GM06990 (cell line): Measurements from ENCODE around the gene TMEM106C.

Experiments
- DNase-seq: peaks from one replicate; pipeline ENCODE4 v3.0.0-alpha.2; 2011; ENCODE audit not compliant: insufficient read length; ENCODE audit errors: extremely low read depth
- H3K27me3 ChIP-seq: replicated peaks from 2 replicates; pipeline ENCODE4 v1.6.0; 2011; ENCODE audit warnings: low read length; ENCODE audit not compliant: control insufficient read depth, insufficient read depth
- H3K36me3 ChIP-seq: 2 replicates; pipeline ENCODE4 v1.5.1; 2011; ENCODE audit warnings: low read length; ENCODE audit not compliant: control insufficient read depth, insufficient read depth
- H3K4me3 ChIP-seq: replicated peaks from 2 replicates; pipeline ENCODE4 v1.5.1; 2011; ENCODE audit warnings: low read depth, mild to moderate bottlenecking, control low read depth, low read length
- TF ChIP-seq, protein P1 (sequence below): IDR thresholded peaks from 2 replicates; pipeline ENCODE4 v1.5.1; 2011; ENCODE audit warnings: low read length, control low read depth, mild to moderate bottlenecking, inconsistent platforms; ENCODE audit not compliant: insufficient read depth, poor library complexity, severe bottlenecking

TMEM106C gene

DNA sequence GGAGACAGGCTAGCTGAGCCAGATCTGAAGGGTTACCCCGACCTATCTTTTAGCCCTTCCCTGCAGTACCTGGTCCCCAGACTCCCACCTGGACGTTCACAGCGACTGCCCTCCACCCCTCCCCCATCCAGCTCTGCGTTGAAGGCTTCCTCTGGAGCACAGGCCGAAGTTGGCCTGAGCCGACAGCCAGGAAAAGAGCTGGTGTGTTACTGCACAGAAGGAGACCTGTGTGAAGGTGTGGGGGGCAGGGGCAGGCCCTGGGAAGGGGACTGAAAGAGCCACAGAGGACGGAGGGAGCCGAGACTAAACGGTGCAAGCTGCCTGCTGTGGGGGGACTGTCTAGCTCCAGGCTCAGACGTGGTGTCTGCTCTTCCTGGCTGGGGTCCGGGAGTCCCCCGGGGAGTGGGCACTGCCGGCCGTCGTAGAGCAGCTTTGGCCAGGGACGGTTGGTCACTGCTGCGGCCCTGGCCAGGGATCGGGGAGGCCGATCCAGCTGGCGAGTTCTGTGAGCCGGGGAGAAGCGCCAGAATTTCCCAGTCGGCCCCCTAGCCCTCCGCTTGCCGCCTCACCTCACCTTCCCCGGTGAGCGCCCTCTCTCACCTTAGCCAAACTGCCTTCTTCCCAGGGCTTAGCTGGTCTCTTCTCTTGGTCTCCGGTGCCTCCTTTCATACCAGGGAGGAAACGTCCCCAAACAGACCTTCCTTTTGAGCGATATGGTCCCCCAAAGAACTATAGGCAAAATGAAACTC, 41.8 kb downstream of the TMEM106C start:
- no peak overlapping the region for H3K4me3 ChIP-seq
- TF ChIP-seq, protein P1, sequence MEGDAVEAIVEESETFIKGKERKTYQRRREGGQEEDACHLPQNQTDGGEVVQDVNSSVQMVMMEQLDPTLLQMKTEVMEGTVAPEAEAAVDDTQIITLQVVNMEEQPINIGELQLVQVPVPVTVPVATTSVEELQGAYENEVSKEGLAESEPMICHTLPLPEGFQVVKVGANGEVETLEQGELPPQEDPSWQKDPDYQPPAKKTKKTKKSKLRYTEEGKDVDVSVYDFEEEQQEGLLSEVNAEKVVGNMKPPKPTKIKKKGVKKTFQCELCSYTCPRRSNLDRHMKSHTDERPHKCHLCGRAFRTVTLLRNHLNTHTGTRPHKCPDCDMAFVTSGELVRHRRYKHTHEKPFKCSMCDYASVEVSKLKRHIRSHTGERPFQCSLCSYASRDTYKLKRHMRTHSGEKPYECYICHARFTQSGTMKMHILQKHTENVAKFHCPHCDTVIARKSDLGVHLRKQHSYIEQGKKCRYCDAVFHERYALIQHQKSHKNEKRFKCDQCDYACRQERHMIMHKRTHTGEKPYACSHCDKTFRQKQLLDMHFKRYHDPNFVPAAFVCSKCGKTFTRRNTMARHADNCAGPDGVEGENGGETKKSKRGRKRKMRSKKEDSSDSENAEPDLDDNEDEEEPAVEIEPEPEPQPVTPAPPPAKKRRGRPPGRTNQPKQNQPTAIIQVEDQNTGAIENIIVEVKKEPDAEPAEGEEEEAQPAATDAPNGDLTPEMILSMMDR, result no peak
- H3K36me3 ChIP-seq, result no peaks in the 10 kb centered on the region
- DNase-seq, result no peak
- H3K27me3 ChIP-seq, result peaks cover 13% of the 10 kb centered on the region

DNA sequence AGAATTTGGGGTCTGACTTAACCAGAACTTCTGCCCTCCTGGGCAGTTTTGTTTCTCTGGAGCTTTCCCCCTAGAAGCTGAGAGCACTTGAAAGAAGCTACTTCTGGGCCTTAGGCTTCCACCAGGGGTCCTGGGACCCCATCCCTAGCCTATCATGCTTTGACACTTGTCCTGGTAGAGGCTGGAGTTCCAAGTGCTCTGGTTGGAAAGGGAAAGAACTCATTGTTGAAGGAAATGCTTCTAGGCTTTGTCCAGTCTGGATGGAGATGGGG, 42.3 kb downstream of the TMEM106C start:
- no peak overlapping the region for H3K4me3 ChIP-seq
- no peaks in the 10 kb centered on the region for H3K36me3 ChIP-seq
- TF ChIP-seq, protein P1, result no peak
- peaks cover 13% of the 10 kb centered on the region for H3K27me3 ChIP-seq
- no peak for DNase-seq

DNA sequence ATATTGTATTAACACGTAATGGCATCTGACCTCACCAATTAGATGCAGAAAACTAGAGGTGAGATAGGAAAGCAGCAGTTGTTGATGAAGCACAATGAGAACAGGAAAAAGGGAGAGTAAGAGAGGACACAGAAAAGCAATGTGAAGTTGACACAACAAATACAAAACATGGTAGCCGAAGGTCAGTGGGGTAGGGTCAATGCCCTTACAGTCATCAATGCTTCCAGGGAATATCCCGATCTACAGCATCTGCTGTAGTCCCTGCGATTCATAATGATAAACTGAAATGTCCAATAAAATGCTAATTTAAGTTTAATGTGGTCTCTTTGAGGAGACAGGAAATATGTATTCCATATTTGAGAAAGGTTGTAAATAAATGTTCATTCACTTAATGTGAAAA, 43.8 kb downstream of the TMEM106C start:
- DNase-seq, result no peak
- no peak overlapping the region for H3K4me3 ChIP-seq
- TF ChIP-seq, protein P1, result no peak
- H3K27me3 ChIP-seq, result peaks cover 13% of the 10 kb centered on the region
- H3K36me3 ChIP-seq, result no peaks in the 10 kb centered on the region

DNA sequence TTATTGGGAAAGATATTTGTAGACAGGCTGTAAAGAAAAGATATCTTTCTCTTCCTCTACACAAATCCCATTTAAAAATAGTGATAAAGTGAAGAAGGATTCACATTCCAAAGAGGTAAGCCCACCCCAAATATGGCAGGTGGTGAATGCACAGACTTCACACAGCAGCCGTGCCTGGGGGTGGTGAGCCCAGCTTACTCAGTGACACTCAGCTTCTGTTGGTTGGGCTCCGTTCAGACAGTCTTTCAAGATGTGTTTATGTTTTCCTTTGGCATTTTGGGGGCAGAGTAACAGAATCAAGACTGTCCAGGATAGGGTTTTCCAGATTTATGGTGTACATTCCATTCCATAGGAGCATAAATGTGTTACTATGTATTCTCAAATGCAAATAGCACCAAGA, 45.0 kb downstream of the TMEM106C start:
- H3K4me3 ChIP-seq, result no peak overlapping the region
- TF ChIP-seq, protein P1, result no peak
- DNase-seq, result no peak
- H3K36me3 ChIP-seq, result no peaks in the 10 kb centered on the region
- peaks cover 12% of the 10 kb centered on the region for H3K27me3 ChIP-seq

DNA sequence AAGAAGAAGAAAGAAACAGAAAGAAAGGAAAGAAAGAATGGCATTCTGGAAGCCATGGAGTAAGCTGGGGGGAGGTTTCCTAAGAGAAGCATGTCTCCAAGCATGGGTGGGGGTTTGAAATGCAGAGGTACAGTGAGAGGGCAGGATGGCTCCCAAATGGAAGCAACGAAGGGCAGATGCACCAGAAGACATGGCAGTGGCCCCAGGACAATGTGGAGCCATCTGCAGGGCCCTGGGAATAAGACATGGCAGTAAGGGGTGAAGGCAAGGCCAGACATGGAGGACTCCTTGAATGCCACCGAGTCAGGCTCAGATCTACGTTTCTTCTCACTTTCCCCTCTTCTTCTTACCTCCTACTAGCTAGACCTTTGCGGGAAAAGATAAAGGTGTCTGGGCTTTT, 45.6 kb downstream of the TMEM106C start:
- TF ChIP-seq, protein P1, result no peak
- H3K27me3 ChIP-seq, result peaks cover 9% of the 10 kb centered on the region
- no peak for DNase-seq
- H3K4me3 ChIP-seq, result no peak overlapping the region
- H3K36me3 ChIP-seq, result no peaks in the 10 kb centered on the region

DNA sequence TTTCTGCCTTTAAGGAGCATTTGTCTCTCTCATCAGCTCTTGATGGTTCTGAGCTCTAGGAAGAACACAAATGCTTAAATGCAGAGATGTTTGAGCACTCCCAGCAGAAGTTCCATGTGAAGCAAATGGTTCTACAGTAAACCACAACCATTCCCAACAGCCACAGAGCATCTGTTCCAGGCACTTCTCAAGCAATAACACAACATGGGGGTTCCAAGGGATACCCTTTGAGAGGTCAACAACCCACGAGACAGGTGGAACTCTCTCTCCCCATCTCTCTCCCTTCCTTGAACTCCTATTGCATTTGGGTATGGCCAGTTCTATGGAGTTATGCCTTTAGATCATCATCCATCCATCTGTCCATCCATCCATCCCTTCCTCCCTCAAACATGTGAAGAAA, 46.1 kb downstream of the TMEM106C start:
- Histone ChIP-seq H3K4me3 (no peak overlapping the region), H3K27me3 (peaks cover 9% of the 10 kb centered on the region), H3K36me3 (no peaks in the 10 kb centered on the region)
- TF ChIP-seq, protein P1, result no peak
- DNase-seq, result no peak
